ENCODE results near the gene EPB41L5. TPM values are rescaled to one million over a fixed set of nuclear protein-coding genes. Genes with fewer than 3 reads are reported as not detected.

The EPB41L5 gene
- 12.3 and 13.2 TPM in 2 replicates for total RNA-seq

GRCh38 chr2:120012771-120013596 lies at the start of gene EPB41L5:
EPB41L5 (plus strand) TSS chr2:120013077; CDS start chr2:120019085, 6,008 bp downstream.

GRCh38 chr2:120223034-120223912 lies 210.4 kb downstream of the EPB41L5 start, which contains the start of gene TMEM185B:
TMEM185B (minus strand) TSS chr2:120223400; CDS start chr2:120222976, 424 bp downstream.

Other genes starting within 250 kb of the EPB41L5 start
- gene TMEM185B, start 210.3 kb downstream of the EPB41L5 start, total RNA-seq, result 23.3 and 26.7 TPM in 2 replicates
- gene RALB, start 239.8 kb downstream of the EPB41L5 start, total RNA-seq, result 41.6 and 50.0 TPM in 2 replicates